Stimulated activated CD4-positive, alpha-beta T cell treated with anti-CD3 and anti-CD28 coated beads, Interleukin-1b, Interleukin-23, amount 100 ng/mL, for 48 hours (primary cell): ENCODE results near the gene DIABLO.
"Not testable (repeated sequence)": the region's sequence is repeated elsewhere in the genome, so short reads cannot be mapped to it uniquely, and the experiment has no call there.

Experiments used
- DNase-seq: peaks from one replicate; pipeline ENCODE4 v3.0.0-alpha.2; 2020

The DIABLO gene

DNA sequence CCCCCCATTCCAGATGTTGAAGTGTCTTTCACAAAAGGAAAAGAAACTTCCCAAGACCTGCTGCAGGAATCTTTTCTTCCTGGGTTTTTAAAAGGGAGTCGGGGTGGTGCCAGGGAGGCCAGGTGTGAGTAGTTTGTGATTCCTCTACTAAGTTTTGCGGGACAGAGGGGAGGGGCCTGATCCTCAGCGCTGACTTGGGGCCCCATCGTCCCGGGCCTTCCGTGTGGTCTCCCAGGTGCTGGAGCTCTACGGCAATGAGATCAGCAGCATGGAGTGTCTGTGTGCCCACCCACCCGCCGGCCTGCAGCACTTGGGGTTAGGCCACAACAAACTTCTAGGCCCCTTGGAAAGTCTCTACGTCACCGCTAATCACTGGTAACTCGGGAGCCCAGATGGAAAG is 38.4 kb downstream of the DIABLO start:
- DNase-seq = no peak

DNA sequence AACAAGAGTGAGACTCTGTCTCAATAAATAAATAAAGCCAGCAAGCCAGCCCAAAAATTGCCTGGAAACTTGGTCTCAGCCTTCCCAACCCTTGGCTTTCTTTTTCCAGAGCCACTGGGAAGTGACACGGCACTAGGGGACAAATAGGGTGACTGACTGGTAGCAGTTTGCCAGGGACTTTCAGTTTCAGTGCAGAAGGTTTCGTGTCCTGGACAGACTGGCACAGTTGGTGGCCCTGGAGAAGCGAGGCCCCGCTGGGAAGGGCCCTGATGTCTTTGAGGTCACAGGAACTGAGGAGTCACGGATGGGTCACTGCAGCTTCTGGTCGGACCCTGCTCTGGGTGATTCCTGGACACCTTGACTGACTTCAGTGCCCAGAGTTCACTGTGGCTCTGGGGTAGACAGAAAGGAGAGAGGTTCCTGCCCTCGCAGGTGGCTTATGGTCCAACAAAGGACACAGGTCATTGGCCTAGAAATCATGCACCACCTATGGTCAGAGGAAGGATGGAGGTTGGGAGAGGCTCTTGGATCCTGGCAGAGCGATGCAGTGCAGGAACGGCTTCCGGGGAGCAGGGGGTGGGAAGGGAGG is 40.3 kb downstream of the DIABLO start:
- no peak for DNase-seq

GRCh38 chr12:122185079-122185478 is 40.8 kb downstream of the DIABLO start:
- no peak for DNase-seq

GRCh38 chr12:122184517-122184916 is 41.3 kb downstream of the DIABLO start:
- no peak for DNase-seq

DNA sequence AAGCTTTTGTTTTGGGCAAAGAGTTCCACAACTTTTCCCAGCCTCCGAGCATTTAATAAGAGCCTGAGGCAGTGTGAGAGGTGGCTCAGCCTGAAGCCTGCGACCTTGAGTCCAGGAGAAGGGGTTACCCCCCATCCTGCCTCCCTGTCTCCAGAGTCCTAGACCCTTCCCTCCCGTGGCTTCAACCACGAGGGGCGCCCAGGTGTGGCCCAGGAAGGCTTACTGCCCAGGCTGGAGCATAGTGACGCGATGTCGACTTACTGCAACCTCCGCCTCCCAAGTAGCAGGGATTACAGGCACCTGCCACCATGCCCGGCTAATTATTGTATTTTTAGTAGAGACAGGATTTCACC is 42.3 kb downstream of the DIABLO start:
- no peak for DNase-seq

GRCh38 chr12:122182887-122183587 is 42.8 kb downstream of the DIABLO start, which contains the start of gene LRRC43:
TSS of gene LRRC43 (plus strand) at chr12:122183123. CDS start at chr12:122183145, 22 bp downstream.
- DNase-seq = no peak

- DNase-seq = not testable (repeated sequence)
Measured at GRCh38 chr12:122176473-122176872, 49.4 kb downstream of the DIABLO start.

DNA sequence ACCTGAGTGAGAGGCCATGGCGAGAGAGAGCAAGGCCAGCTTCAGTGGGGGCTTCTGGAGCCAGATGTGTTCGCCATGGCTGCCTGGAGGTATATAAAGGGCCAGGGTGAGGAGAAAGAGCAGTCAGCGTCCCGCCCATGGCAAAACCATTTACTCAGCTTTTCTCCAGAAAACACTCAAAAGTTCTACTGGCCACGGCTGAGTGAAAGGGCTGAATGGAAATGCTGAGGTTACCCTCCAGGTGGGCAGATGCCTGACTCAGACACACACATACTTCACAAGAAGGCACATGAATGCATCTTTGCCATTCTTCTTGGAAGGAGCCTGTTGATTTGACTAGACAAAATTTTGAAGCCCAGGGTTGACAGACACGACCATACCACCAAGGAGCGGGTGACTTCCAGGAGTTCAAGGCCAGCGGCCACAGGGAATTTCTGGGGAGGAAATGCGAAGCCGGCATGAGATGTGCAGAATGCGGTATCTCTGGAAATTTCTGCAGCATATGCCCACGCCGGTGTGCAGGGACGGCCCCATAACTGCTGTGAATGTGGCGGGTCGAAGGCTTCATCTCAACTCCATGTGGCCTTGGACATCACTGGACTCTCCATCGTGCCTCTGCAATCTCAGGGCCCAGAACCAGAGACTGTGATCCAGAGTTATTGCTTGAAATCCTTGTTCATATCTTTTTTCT is 51.6 kb downstream of the DIABLO start, which contains the start of gene IL31:
Gene IL31, minus strand, starts transcription at position 67 of the 691 bp plus-strand sequence. Its CDS starts 49 bp downstream, at position 18.
- peak; percentile 58 for DNase-seq

DNA sequence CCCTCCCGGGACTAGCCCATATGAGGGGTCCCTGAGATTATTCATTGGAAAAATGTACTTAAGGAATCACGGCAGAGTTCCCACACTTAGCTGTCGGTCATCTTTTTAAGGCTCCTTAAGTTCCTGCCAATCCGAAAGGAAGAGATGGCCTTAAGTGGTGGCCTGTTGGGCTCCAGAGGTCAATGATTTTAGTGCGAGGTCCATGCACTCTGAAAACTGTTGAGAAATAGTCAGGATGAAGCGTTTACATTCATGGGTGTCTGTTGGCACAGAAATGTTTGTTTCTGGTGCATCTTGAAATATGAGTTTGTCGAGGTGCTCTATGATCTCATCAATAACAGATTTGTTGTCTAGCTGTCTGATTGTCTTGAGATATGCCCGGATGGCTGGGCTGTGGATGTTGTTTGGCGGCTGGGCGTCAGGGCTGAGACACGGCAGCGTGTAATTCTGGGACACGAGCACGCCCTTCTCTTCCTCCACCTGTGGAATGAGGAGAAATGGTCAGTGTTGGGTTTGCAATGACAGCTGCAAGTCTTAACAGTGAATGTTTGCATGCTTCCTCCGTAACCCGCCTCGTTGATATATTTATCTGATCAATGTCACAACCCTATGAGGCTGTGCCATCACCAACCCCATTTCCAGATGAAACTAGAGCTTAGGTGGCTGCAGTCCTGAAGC is 53.5 kb downstream of the DIABLO start:
- DNase-seq = no peak

GRCh38 chr12:122171399-122171798 is 54.5 kb downstream of the DIABLO start:
- DNase-seq = no peak

GRCh38 chr12:122168492-122168891 is 57.4 kb downstream of the DIABLO start:
- DNase-seq = no peak

DNA sequence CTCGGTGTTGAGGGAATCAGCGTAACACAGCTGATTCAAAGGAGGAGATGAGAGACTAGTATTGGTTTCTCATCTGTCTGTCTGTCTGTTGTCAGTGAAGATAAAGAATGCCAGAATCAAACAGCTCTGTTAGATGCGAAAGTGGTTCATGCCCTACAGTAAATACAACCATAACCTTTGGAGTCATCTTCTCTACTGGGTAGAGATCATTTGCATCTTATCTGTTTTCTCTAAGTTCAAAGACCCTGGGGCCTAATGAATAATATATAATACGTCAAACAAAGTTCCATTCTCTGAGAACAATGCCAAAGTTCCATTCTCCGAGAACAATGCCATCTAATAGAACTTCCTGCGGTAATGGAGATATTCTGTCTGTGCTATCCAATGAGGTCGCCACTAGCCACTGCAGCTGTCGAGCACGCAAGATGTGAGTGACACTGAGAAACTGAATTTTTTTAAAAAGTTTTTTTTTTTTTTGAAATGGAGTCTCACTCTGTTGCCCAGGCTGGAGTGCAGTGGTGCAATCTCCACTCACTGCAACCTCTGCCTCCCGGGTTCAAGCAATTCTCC is 58.4 kb downstream of the DIABLO start:
- DNase-seq = no peak

DNA sequence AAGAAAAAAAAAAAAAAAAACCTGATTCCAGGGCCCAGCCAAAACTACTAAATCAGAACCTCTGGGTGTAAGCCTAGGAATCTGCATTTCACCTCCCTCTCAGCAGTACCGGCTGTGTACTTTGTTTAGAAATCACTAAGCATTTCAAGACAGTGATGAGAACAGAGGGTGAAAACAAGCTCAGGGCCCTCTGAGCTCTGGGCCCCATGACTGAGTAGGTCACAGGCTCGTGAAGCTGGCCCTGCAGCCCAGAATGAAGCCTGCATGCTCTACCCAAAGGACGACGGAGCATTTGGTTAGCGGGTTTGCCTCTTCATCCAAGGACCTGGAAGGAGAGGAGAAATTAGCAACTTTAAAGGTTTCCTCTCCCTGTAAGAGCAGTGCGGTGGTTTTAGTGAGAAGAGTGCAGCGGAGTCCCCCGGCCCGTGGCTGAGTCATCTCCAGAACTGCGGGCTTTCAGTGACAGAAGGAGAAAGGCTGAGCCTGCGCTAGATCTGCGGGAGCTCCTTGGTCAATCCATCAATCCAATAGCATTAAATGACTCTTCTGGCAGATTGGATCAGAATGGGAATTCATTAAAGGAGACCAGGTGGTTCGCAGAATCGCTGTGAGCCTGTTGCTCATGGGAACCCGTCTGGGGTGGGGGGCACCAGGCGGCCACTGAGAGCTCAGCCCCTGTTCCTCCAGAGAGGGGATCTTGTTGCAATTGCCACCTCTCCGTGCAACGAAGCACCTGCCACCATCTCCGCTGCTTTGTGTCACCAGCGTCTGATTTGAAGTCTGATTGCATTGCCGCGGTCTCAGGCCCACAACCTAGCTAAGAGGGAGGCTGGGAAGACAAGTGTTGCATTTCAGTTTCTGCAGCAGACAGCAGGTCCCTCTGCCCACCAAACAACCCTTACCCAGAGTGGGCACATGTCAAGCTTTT is 59.2 kb downstream of the DIABLO start:
- peak; percentile 62 for DNase-seq

DNA sequence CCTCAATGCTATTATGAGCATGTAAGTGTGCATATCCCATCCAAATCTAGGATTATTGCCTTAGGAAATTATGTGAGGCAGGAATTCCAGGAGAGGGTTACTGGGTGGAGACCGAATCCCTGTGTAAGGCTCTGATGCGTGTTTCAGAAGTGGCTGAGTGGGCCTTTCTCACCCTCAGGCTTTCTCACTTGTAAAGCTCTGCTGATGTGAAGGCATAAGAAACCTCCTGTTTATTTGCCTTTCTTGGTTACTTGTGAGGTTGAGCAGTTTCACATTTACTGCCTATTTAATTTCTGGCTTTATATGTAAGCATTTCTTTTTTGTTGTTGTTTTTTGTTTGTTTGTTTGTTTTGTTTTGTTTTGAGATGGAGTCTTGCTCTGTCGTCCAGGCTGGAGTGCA is 62.9 kb downstream of the DIABLO start:
- no peak for DNase-seq

DNA sequence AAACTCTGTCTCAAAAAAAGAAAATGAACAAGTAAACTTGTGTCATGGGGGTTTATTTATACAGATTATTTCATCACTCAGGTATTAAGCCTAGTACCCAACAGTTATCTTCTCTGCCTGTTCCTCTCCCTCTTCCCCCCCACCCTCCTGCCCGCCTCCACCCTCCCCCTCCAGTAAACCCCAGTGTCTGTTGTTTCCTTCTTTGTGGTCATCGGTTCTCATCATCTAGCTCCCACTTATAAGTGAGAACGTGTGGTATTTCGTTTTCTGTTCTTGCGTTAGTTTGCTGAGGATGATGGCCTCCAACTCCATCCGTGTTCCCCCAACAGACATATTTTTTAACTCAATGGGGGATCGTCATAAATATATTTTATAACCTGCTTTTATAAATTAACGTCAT is 64.2 kb downstream of the DIABLO start:
- no peak for DNase-seq

GRCh38 chr12:122160761-122161160 is 65.1 kb downstream of the DIABLO start:
- no peak for DNase-seq

DNA sequence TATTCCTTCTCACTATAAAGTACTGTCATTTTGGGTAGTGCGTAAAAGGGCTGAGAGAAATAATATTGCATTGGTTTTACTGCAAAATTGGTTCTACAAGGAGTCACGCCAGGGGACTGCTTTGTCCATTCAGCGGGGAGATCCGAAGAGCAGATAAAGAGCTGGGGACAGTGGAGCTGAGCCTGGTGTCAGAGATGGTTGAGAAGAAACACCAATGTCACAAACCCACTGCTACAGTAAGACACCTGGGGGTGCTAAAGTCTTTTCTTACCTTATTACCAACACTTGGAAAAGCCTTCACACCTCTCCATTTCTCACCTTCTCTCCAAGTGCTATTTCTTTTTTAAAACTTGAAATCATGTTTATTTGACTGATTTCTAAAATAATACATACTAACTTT is 66.0 kb downstream of the DIABLO start:
- no peak for DNase-seq

- DNase-seq = no peak
Measured at GRCh38 chr12:122158700-122159285, 67.1 kb downstream of the DIABLO start.
